Measurements from ENCODE around the gene RAI1.

The RAI1 gene

DNA sequence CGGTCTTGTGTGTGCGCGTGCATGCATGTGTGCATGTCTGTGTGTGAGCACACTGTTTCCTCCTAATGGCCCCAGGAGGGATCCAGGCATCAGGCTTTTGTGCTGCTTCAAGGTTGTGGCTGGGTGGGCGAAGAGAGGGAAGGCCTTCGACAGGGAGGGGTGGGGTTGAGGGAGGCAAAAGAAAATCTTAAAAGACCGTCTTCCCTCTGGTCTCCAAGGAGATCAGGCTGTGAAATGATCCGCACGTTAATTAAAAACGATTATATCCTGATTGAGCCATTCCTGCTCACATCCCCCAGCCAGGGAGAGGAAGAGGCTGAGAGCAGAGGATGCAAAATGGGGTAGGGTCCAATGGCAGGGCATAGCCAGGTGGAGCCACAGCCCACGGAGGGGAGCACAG lies 46.9 kb downstream of the RAI1 start:
- H3K27me3 ChIP-seq (ENCODE audit: control insufficient read depth, insufficient read depth, low read length): no peaks in the 10 kb centered on the region
- no peaks in the 10 kb centered on the region for H3K4me1 ChIP-seq (ENCODE audit: control insufficient read depth, insufficient read depth, low read length)
- peaks cover 4% of the 10 kb centered on the region for H3K36me3 ChIP-seq (ENCODE audit: control insufficient read depth, insufficient read depth, low read length)
- no peak overlapping the region for H3K27ac ChIP-seq (ENCODE audit: low read depth, low read length)
- no peak overlapping the region for H3K4me3 ChIP-seq (ENCODE audit: low read length)
- no peak overlapping the region for H3K9ac ChIP-seq (ENCODE audit: low read length)

GRCh38 chr17:17728550-17729251 lies 47.4 kb downstream of the RAI1 start:
- Histone ChIP-seq H3K4me1 (ENCODE audit: control insufficient read depth, insufficient read depth, low read length) (no peaks in the 10 kb centered on the region), H3K4me3 (ENCODE audit: low read length) (no peak overlapping the region), H3K27me3 (ENCODE audit: control insufficient read depth, insufficient read depth, low read length) (no peaks in the 10 kb centered on the region), H3K36me3 (ENCODE audit: control insufficient read depth, insufficient read depth, low read length) (peaks cover 4% of the 10 kb centered on the region), H3K27ac (ENCODE audit: low read depth, low read length) (no peak overlapping the region), H3K9ac (ENCODE audit: low read length) (no peak overlapping the region)

GRCh38 chr17:17729620-17730249 lies 48.5 kb downstream of the RAI1 start:
- Histone ChIP-seq H3K9ac (ENCODE audit: low read length) (no peak overlapping the region), H3K4me3 (ENCODE audit: low read length) (no peak overlapping the region), H3K27me3 (ENCODE audit: control insufficient read depth, insufficient read depth, low read length) (no peaks in the 10 kb centered on the region), H3K36me3 (ENCODE audit: control insufficient read depth, insufficient read depth, low read length) (peaks cover 4% of the 10 kb centered on the region), H3K27ac (ENCODE audit: low read depth, low read length) (no peak overlapping the region), H3K4me1 (ENCODE audit: control insufficient read depth, insufficient read depth, low read length) (no peaks in the 10 kb centered on the region)

GRCh38 chr17:17730250-17730935 lies 49.1 kb downstream of the RAI1 start:
- peaks cover 4% of the 10 kb centered on the region for H3K36me3 ChIP-seq (ENCODE audit: control insufficient read depth, insufficient read depth, low read length)
- H3K27me3 ChIP-seq (ENCODE audit: control insufficient read depth, insufficient read depth, low read length): no peaks in the 10 kb centered on the region
- H3K9ac ChIP-seq (ENCODE audit: low read length): no peak overlapping the region
- H3K27ac ChIP-seq (ENCODE audit: low read depth, low read length): peak overlapping the region; percentile 48
- no peak overlapping the region for H3K4me3 ChIP-seq (ENCODE audit: low read length)
- H3K4me1 ChIP-seq (ENCODE audit: control insufficient read depth, insufficient read depth, low read length): no peaks in the 10 kb centered on the region

DNA sequence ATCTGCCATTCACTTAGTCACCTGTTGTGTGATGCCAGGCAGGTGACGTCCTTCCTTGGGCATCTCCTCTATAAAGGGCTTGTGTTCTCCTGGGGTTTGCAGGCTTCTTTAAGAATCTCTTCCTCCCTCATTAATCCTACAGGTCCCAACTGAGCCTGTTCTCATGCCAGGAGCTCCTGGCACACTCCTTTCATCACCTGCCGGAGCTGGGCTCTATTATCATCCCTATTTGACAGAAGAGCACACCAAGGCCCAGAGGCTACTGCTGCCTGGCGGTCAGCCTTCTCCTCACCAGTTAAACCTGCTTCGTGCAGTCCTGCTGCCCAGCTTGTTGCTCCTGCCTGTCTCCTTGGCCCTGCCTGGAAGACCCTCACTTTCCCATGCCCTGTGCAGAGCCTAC lies 51.2 kb downstream of the RAI1 start:
- H3K36me3 ChIP-seq (ENCODE audit: control insufficient read depth, insufficient read depth, low read length): peaks cover 4% of the 10 kb centered on the region
- no peak overlapping the region for H3K9ac ChIP-seq (ENCODE audit: low read length)
- H3K4me1 ChIP-seq (ENCODE audit: control insufficient read depth, insufficient read depth, low read length): no peaks in the 10 kb centered on the region
- H3K4me3 ChIP-seq (ENCODE audit: low read length): no peak overlapping the region
- H3K27me3 ChIP-seq (ENCODE audit: control insufficient read depth, insufficient read depth, low read length): no peaks in the 10 kb centered on the region
- no peak overlapping the region for H3K27ac ChIP-seq (ENCODE audit: low read depth, low read length)

GRCh38 chr17:17732892-17733670 lies 51.8 kb downstream of the RAI1 start:
- no peak overlapping the region for H3K4me3 ChIP-seq (ENCODE audit: low read length)
- no peak overlapping the region for H3K9ac ChIP-seq (ENCODE audit: low read length)
- no peak overlapping the region for H3K27ac ChIP-seq (ENCODE audit: low read depth, low read length)
- peaks cover 4% of the 10 kb centered on the region for H3K36me3 ChIP-seq (ENCODE audit: control insufficient read depth, insufficient read depth, low read length)
- H3K4me1 ChIP-seq (ENCODE audit: control insufficient read depth, insufficient read depth, low read length): peaks cover 4% of the 10 kb centered on the region
- H3K27me3 ChIP-seq (ENCODE audit: control insufficient read depth, insufficient read depth, low read length): no peaks in the 10 kb centered on the region

- Histone ChIP-seq H3K36me3 (ENCODE audit: control insufficient read depth, insufficient read depth, low read length) (no peaks in the 10 kb centered on the region), H3K9ac (ENCODE audit: low read length) (no peak overlapping the region), H3K4me3 (ENCODE audit: low read length) (no peak overlapping the region), H3K4me1 (ENCODE audit: control insufficient read depth, insufficient read depth, low read length) (peaks cover 34% of the 10 kb centered on the region), H3K27ac (ENCODE audit: low read depth, low read length) (no peak overlapping the region), H3K27me3 (ENCODE audit: control insufficient read depth, insufficient read depth, low read length) (no peaks in the 10 kb centered on the region)
Measured at GRCh38 chr17:17736205-17737183, 55.2 kb downstream of the RAI1 start.

DNA sequence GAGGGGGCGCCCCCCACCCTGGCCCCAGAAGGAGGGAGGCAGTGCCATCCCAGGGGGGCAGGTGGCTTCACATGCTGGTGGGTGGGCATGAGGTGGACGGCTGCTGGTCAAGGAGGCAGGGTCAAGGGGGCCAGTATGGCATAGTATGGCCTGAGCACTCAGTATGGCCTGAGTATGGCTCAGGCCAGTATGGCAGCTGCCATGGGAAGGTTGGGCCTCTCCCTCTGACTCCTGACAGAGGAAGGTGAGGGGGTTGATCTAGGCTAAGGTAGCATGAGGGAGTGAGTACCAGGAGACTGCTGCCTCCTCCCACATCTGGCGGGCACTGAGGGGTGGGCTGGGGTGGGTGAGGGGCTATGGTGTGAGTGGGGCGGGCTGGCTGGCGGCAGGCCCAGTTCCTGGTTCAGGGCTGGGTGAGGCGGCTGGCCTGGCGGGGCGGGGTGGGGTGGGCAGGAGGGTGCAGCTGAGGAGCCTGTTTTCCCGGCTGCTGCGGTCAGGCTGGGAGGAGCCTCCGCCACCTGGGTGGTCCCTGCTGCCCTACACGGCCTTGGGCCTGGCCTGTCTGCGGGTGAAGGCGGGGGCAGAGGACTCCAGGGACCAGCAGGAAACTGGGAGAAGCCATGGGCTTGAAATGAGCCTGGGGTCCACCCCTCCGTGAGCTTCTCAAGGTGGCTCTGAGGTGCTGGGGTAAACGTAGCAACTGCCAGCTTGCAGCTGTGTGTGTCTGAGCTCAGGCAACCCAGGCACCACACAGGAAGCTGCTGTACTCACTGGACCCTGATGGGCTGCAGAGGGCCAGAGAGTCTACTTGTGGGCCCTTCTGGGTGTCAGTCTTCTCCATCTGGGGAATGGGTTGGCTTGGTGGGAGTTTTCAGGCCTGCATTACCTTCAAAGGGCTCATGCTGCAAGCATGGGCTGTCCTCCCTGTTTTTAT lies 57.0 kb downstream of the RAI1 start:
- no peaks in the 10 kb centered on the region for H3K36me3 ChIP-seq (ENCODE audit: control insufficient read depth, insufficient read depth, low read length)
- H3K9ac ChIP-seq (ENCODE audit: low read length): peak overlapping the region; percentile 3
- peak overlapping the region; percentile 39 for H3K4me3 ChIP-seq (ENCODE audit: low read length)
- H3K27me3 ChIP-seq (ENCODE audit: control insufficient read depth, insufficient read depth, low read length): no peaks in the 10 kb centered on the region
- peak overlapping the region; percentile 65 for H3K27ac ChIP-seq (ENCODE audit: low read depth, low read length)
- peaks cover 43% of the 10 kb centered on the region for H3K4me1 ChIP-seq (ENCODE audit: control insufficient read depth, insufficient read depth, low read length)

DNA sequence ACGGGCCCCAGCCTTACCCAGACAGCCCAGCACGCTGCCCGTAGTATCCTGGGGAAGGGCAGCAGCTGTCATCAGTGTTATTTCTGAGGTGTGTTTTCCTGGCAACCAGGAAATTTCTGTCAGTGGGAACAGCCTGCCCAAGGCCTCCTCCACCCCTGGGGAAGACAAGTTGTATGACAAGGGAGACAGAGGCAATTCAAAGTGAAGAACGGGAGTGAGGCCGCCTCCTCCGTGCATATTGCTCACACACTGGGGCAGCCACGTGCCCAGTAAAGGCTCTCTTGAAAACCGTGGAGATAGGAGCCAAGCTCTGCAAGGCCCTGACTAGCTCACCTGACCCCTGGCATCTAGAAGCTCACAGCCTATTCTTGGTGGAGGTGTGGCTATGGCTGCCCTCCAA lies 57.6 kb downstream of the RAI1 start:
- Histone ChIP-seq H3K36me3 (ENCODE audit: control insufficient read depth, insufficient read depth, low read length) (no peaks in the 10 kb centered on the region), H3K4me3 (ENCODE audit: low read length) (no peak overlapping the region), H3K9ac (ENCODE audit: low read length) (no peak overlapping the region), H3K4me1 (ENCODE audit: control insufficient read depth, insufficient read depth, low read length) (peaks cover 43% of the 10 kb centered on the region), H3K27ac (ENCODE audit: low read depth, low read length) (peak overlapping the region; percentile 65), H3K27me3 (ENCODE audit: control insufficient read depth, insufficient read depth, low read length) (no peaks in the 10 kb centered on the region)

GRCh38 chr17:17739388-17740066 lies 58.3 kb downstream of the RAI1 start:
- peaks cover 43% of the 10 kb centered on the region for H3K4me1 ChIP-seq (ENCODE audit: control insufficient read depth, insufficient read depth, low read length)
- H3K9ac ChIP-seq (ENCODE audit: low read length): no peak overlapping the region
- H3K27me3 ChIP-seq (ENCODE audit: control insufficient read depth, insufficient read depth, low read length): no peaks in the 10 kb centered on the region
- peak overlapping the region; percentile 30 for H3K4me3 ChIP-seq (ENCODE audit: low read length)
- H3K27ac ChIP-seq (ENCODE audit: low read depth, low read length): peak overlapping the region; percentile 65
- H3K36me3 ChIP-seq (ENCODE audit: control insufficient read depth, insufficient read depth, low read length): no peaks in the 10 kb centered on the region

Measured in rectal smooth muscle tissue (tissue), 1 donor.